GM12891 (cell line): ENCODE data around the gene PAK5.

Experiments used
- POLR2A ChIP-seq: IDR thresholded peaks from 2 replicates; pipeline ENCODE4 v1.6.1; 2011; ENCODE audit warnings: low read depth, low read length, control low read depth
- POLR2AphosphoS5 ChIP-seq: IDR thresholded peaks from 2 replicates; pipeline ENCODE4 v1.6.1; 2011; ENCODE audit warnings: low read depth, low read length, control low read depth

- no peak for TF ChIP-seq POLR2A
- no peak for TF ChIP-seq POLR2AphosphoS5
Observed at GRCh38 chr20:9570612-9571011, 268.3 kb downstream of the PAK5 start.
